NCI-H2107 (cell line): Measurements from ENCODE around the gene OR6N2.

ENCODE experiments used
- DNase-seq: peaks from one replicate; lab custom pipeline; 2025; lab: John Stamatoyannopoulos, UW

Gene OR6N2

GRCh38 chr1:158781104-158781503, at the start of gene OR6N2:
Gene OR6N2 (minus strand): TSS chr1:158781204. CDS start chr1:158777635, 3,569 bp downstream.
- no peak for DNase-seq

GRCh38 chr1:158830074-158830677, 49.2 kb upstream of the OR6N2 start:
- DNase-seq, result no peak

- no peak for DNase-seq
These were observed 40.7 kb upstream of the OR6N2 start for GRCh38 chr1:158821723-158822122.

DNA sequence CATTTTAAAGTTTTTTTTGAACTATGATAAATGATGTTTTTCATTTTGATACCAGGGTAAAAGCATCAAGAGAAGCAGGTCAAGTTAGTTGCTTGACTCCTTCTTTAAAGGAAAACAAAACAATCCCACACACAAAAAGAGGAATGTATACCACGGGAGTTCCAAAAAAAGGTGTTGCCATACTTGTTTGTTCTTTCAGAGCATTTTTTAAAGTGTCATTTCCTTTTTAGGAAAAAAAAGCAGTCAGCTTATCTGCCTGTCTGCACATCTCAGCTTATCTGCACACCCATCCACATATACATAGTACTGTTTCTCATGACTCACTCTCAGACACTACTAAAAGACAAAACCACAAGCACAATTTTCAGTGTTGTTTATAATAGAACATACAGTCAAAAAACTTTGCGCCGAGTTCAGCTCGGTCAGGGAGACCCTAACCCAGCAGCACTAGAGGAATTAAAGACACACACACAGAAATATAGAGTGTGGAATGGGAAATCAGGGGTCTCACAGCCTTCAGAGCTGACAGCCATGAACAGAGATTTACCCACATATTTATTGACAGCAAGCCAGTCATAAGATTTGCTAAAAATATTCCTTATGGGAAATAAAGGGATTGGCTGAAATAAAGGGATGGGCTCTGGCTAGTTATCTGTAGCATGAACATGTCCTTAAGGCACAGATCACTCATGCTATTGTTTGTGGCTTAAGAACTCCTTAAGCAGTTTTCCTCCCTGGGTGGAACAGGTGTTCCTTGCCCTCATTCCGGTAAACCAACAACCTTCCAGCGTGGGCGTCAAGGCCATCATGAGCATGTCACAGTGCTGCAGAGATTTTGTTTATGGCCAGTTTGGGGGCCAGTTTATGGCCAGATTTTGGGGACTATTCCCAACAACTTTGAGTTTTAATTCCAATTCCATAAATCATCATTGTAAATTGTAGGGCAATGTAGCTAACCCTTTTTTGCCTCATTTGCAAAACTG, 38.7 kb upstream of the OR6N2 start:
- DNase-seq, result no peak

DNA sequence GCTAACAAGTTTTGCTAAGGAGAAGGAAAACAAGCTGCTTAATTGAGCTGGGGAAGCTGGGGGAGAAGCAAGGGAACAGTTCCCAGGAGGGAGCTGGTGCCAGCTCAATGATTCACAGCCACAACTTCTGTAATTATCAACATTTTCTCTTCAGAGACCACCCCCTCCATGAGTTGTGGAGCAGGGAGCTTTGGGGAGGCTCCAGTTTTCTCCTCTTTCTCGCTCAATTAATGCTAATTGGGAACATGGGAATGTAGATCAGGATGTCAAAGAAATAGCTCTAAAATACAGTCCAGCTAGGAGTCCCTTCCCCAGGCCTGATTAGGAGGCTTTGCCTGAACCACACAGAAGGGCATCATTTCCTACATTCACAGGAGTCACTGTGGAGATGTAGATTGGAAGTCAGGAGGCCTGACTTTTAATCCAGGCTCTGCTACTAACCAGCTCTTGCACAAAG, 38.0 kb upstream of the OR6N2 start:
- no peak for DNase-seq

GRCh38 chr1:158818560-158818959, 37.6 kb upstream of the OR6N2 start:
- DNase-seq, result no peak

GRCh38 chr1:158814970-158815369, 34.0 kb upstream of the OR6N2 start:
- no peak for DNase-seq

GRCh38 chr1:158813164-158813563, 32.2 kb upstream of the OR6N2 start:
- no peak for DNase-seq

- DNase-seq, result no peak
These were observed 31.3 kb upstream of the OR6N2 start for GRCh38 chr1:158812336-158812735.

DNA sequence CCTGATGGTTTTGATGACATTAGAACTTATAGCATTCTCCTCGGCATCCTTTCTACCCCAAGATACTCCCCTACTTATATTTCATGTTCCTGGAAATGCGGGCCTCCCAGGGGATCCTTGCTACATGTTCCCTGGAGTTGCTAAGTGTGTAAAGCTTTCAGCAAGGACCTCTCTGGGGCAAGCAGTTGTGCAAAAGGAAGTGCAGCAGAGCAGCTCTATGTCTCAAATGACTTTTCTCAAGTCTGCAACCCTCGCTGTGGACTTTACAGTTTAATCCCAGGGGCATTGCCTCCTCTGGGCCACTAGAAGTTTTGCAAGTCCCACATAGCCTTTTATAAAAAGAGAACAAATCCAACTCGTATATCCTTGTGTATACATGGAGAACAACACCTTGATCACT, 29.3 kb upstream of the OR6N2 start:
- DNase-seq, result no peak

- DNase-seq, result no peak
These were observed 28.9 kb upstream of the OR6N2 start for GRCh38 chr1:158809862-158810261.

DNA sequence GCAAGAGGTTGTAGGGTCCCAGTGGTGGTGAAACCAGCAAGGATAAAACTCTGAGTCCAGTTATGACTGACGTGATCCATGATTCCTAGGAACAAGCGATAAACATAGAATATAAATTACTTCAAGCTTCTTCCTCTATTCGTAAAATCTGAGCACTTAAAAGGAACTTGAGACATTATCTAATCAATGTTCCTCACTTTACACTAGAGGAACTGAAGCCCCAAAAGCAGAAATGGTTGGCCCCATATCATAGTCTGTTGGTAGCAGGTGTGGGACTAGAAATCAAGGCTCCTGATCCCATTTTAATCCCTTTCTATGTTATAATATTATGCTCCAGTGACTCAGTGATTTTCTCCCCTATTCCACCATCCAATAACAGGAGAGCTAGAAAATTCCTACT, 28.3 kb upstream of the OR6N2 start:
- DNase-seq, result no peak

DNA sequence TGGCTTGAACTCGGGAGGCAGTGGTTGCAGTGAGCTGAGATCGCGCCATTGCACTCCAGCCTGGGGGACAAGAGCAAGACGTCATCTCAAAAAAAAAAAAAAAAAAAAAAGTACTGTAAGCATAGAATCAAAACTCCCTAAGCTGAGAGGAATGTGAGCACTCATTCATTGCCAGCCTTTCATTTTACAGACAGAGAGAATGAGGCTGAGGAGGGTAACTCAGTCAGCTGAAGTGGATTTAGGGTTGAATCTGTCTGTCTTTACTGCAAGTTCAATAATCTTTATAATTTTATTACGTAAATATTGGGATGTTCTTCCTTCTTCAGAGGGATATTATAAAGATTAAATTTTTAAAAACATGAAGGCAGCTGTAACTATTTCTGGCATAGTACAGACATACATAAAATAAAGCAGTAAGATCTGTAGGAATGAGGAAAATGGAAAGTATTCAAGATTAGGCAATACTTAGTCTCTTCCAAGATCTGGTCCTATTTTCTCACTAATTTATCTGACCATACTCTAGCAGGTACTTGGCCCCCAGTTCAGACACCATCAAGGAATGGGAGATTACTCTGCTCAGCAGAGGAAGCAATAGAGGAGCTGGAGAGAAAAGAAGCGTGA, 26.0 kb upstream of the OR6N2 start:
- DNase-seq, result no peak

DNA sequence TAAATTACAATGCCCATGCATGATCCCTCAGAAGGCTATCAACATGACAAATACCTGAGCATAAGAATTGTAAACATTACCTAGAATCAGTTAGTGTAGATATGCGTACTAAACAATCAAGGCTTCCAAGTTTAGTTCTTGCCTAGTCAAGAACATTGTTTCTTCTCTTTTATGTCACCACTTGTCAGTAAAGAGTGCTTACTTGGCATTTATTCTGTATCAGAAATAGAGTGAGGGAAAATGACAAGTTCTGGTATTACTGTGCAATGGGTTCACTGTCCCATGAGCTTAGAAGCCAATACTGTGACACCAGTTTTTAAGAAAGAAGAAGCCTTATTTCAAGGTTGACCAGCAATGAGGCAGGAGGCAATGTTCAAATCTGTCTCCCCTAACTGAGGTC, 22.7 kb upstream of the OR6N2 start:
- no peak for DNase-seq

- DNase-seq, result no peak
These were observed 20.4 kb upstream of the OR6N2 start for GRCh38 chr1:158801396-158801795.

- DNase-seq, result no peak
These were observed 19.5 kb upstream of the OR6N2 start for GRCh38 chr1:158800526-158800925.

DNA sequence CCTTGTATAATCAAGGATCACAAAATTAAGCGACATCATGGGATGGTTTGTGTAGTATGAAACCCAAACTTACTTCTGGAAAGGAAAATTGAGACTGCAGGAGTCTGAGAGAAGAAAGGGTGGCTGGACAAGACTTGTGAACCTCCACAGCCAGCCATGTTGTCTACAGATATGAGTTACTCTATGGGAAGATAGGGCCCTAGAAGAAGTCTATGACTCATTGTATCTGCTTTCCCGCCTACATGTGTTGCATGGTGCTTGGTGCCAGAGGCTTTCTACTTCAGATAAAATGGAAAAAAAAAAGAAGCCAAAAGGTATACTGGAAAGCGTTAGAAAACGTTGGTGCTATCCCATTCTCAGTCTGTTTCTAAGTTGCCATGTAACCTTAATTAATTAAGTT, 18.7 kb upstream of the OR6N2 start:
- DNase-seq, result no peak

- no peak for DNase-seq
These were observed 17.5 kb upstream of the OR6N2 start for GRCh38 chr1:158798531-158798930.

- no peak for DNase-seq
These were observed 13.2 kb upstream of the OR6N2 start for GRCh38 chr1:158794247-158794646.

GRCh38 chr1:158793604-158794003, 12.6 kb upstream of the OR6N2 start:
- DNase-seq, result no peak

- DNase-seq, result no peak
These were observed 8.8 kb downstream of the OR6N2 start, which contains the start of gene OR6N1 for GRCh38 chr1:158771950-158772866. Gene OR6N1 (minus strand): TSS chr1:158772195. CDS start chr1:158766682, 5,513 bp downstream.

DNA sequence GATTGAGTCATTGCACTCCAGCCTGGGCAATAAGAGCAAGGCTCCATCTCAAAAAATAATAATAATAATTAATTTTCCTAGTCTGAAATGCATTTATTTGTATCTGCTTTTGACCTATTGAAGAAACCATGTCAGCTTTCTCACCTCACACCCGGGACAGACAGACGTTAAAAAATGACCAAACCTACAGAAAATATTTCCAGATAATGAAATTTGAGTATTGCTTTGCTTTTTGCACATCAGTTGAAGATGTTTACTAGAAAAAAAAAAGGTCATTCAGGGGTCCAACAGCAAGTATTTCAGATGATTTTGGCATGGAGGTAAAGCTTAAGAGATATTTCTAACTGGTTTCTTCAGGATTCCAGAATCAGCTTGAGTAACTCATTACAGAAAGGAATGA, 26.6 kb downstream of the OR6N2 start, which contains the start of gene OR6K6:
Gene OR6K6 (plus strand): TSS at position 301 of the 400 bp plus-strand sequence. CDS start 168 bp downstream, outside the sequence.
- DNase-seq, result no peak
